GM12878 (cell line): ENCODE data around the gene NDOR1. TPM values are rescaled to one million over a fixed set of nuclear protein-coding genes. Genes with fewer than 3 reads are reported as not detected.

Experiments
- ATAC-seq: fragments of 200-7000 bp; cut with Tn5 transposase; 3 replicates; pipeline ENCODE4 v1.9.1; 2020; ENCODE audit warnings: mild to moderate bottlenecking, moderate library complexity
- BruUV-seq: library from RNA; stranded (reverse); fragments of 400-500 nt; replicated peaks from 2 replicates; lab custom pipeline; 2021; lab: Mats Ljungman, UMichigan
- CTCF ChIA-PET: fragments of 300-600 bp; sonication (Branson Sonifier 250); formaldehyde crosslinking; extraction: SDS; loops from one replicate; lab custom pipeline; 2021; ENCODE audit warnings: inconsistent platforms; lab: Yijun Ruan, JAX
- POLR2A ChIA-PET: fragments of 350-600 bp; formaldehyde crosslinking; extraction: SDS; loops from one replicate; lab custom pipeline; 2021; ENCODE audit warnings: inconsistent platforms; lab: Charles Lee
- RAD21 ChIA-PET: fragments of 300-600 bp; sonication (Branson Sonifier 250); formaldehyde crosslinking; loops from one replicate; lab custom pipeline; 2023; ENCODE audit warnings: antibody characterized with exemption; ENCODE audit not compliant: unreplicated experiment; lab: Charles Lee
- SMC1A ChIA-PET: fragments of 300-600 bp; sonication (Branson Sonifier 250); formaldehyde crosslinking; loops from one replicate; lab custom pipeline; 2023; ENCODE audit not compliant: unreplicated experiment, uncharacterized antibody; lab: Charles Lee
- DNase-seq: peaks from one replicate; pipeline ENCODE4 v3.0.0-alpha.2; 2011; ENCODE audit warnings: low read depth, low spot score
- FAIRE-seq: peaks from 3 replicates; lab custom pipeline; 2011; peaks lifted over from hg19 to GRCh38; lab: Jason Lieb, UNC
- H2AFZ ChIP-seq: 2 replicates; pipeline ENCODE4 v1.6.0; 2011; ENCODE audit warnings: low read depth, low read length, control low read depth; ENCODE audit not compliant: control insufficient read depth
- H3K27ac ChIP-seq: 2 replicates; pipeline ENCODE4 v1.5.1; 2011; ENCODE audit warnings: control low read depth; ENCODE audit not compliant: control insufficient read depth, insufficient read depth
- H3K27me3 ChIP-seq, 2 experiments: replicated peaks in 1 of 2; 2 replicates each; pipeline versions ENCODE4 v1.6.0 to v1.6.1; 2011; ENCODE audit warnings: low read length in 1 of 2; ENCODE audit not compliant: control insufficient read depth in 2 of 2, insufficient read depth in 2 of 2
- H3K36me3 ChIP-seq, 2 experiments: 2 replicates each; pipeline ENCODE4 v1.5.1; 2011; ENCODE audit warnings: low read length in 1 of 2; ENCODE audit not compliant: control insufficient read depth in 2 of 2, insufficient read depth in 2 of 2
- H3K4me1 ChIP-seq: 2 replicates; pipeline ENCODE4 v1.6.1; 2011; ENCODE audit warnings: mild to moderate bottlenecking, low read length, moderate library complexity, mixed read lengths; ENCODE audit not compliant: control insufficient read depth, insufficient read depth
- H3K4me2 ChIP-seq: 2 replicates; pipeline ENCODE4 v1.6.0; 2011; ENCODE audit warnings: control low read depth; ENCODE audit not compliant: control insufficient read depth, insufficient read depth
- H3K4me3 ChIP-seq: fragments of 200-600 bp; sonication (generic); 2 replicates; pipeline ENCODE4 v1.5.1; 2016
- H3K79me2 ChIP-seq: 2 replicates; pipeline ENCODE4 v1.6.0; 2011; ENCODE audit warnings: low read length; ENCODE audit not compliant: control insufficient read depth, insufficient read depth
- H3K9ac ChIP-seq: 2 replicates; pipeline ENCODE4 v1.8.0; 2011; ENCODE audit warnings: low read length, control low read depth, mixed read lengths; ENCODE audit not compliant: control insufficient read depth, insufficient read depth
- H3K9me3 ChIP-seq: replicated peaks from 3 replicates; pipeline ENCODE4 v1.5.1; 2011; ENCODE audit warnings: mild to moderate bottlenecking, low read length; ENCODE audit not compliant: control insufficient read depth, insufficient read depth
- H4K20me1 ChIP-seq: 2 replicates; pipeline ENCODE4 v1.6.0; 2011; ENCODE audit not compliant: control insufficient read depth, insufficient read depth
- CBX3 ChIP-seq: fragments of 200-600 bp; sonication (generic); IDR thresholded peaks from 2 replicates; pipeline ENCODE4 v1.6.1; 2016; ENCODE audit warnings: low read depth, borderline replicate concordance
- CREB1 ChIP-seq: IDR thresholded peaks from 2 replicates; pipeline ENCODE4 v1.6.1; 2012; ENCODE audit warnings: low read depth, mild to moderate bottlenecking, inconsistent platforms
- E2F8 ChIP-seq: fragments of 450-650 bp; IDR thresholded peaks from 2 replicates; pipeline ENCODE4 v1.6.1; 2018; ENCODE audit warnings: mild to moderate bottlenecking, low read depth, moderate library complexity; ENCODE audit not compliant: partially characterized antibody
- HDAC6 ChIP-seq: fragments of 200-600 bp; sonication (generic); IDR thresholded peaks from one replicate; pipeline ENCODE4 v1.8.0; 2017; ENCODE audit warnings: antibody characterized with exemption; ENCODE audit not compliant: unreplicated experiment
- IRF4 ChIP-seq: IDR thresholded peaks from 2 replicates; pipeline ENCODE4 v1.6.1; 2011; ENCODE audit warnings: low read depth, low read length
- JUND ChIP-seq: IDR thresholded peaks from 2 replicates; pipeline ENCODE4 v1.6.1; 2012; ENCODE audit warnings: low read depth, mild to moderate bottlenecking, low read length, improper control_type of control experiment, moderate library complexity
- KDM1A ChIP-seq: fragments of 200-600 bp; sonication (generic); IDR thresholded peaks from 2 replicates; pipeline ENCODE4 v1.6.1; 2016; ENCODE audit warnings: borderline replicate concordance
- MYC ChIP-seq: IDR thresholded peaks from 2 replicates; pipeline ENCODE4 v1.6.1; 2011; ENCODE audit warnings: mild to moderate bottlenecking, low read length, moderate library complexity, inconsistent platforms; ENCODE audit not compliant: insufficient read depth, insufficient replicate concordance, insufficient read length, severe bottlenecking
- NBN ChIP-seq: fragments of 450-650 bp; IDR thresholded peaks from 2 replicates; pipeline ENCODE4 v1.6.1; 2016
- NFYA ChIP-seq: IDR thresholded peaks from 2 replicates; pipeline ENCODE4 v1.6.1; 2011; ENCODE audit warnings: low read depth, mild to moderate bottlenecking, low read length, improper control_type of control experiment, borderline replicate concordance
- NR2F1 ChIP-seq: fragments of 450-650 bp; conservative IDR thresholded peaks from 2 replicates; pipeline ENCODE4 v1.6.1; 2017; ENCODE audit warnings: mild to moderate bottlenecking
- POLR2AphosphoS5 ChIP-seq: IDR thresholded peaks from 2 replicates; pipeline ENCODE4 v1.6.1; 2011; ENCODE audit warnings: mild to moderate bottlenecking, low read length, inconsistent platforms
- RCOR1 ChIP-seq: conservative IDR thresholded peaks from 2 replicates; pipeline ENCODE4 v1.6.1; 2012; ENCODE audit warnings: low read depth, low read length, improper control_type of control experiment
- TARDBP ChIP-seq: IDR thresholded peaks from 2 replicates; pipeline ENCODE4 v1.6.1; 2016; ENCODE audit warnings: borderline replicate concordance
- TCF3 ChIP-seq: IDR thresholded peaks from 2 replicates; pipeline ENCODE4 v1.6.1; 2012; ENCODE audit warnings: low read depth, mild to moderate bottlenecking, low read length, borderline replicate concordance; ENCODE audit not compliant: insufficient read depth
- ZSCAN29 ChIP-seq: fragments of 450-650 bp; IDR thresholded peaks from 2 replicates; pipeline ENCODE4 v1.6.1; 2017; ENCODE audit warnings: mild to moderate bottlenecking, moderate library complexity
- ZZZ3 ChIP-seq: IDR thresholded peaks from 2 replicates; pipeline ENCODE4 v1.6.1; 2011; ENCODE audit warnings: low read depth; ENCODE audit not compliant: control insufficient read depth, insufficient read length
- WGBS: methylation state at CpG from one replicate; pipeline ENCODE4 v1.1.6; 2016; ENCODE audit warnings: low lambda C conversion rate; ENCODE audit not compliant: insufficient replicate concordance, insufficient coverage; ENCODE audit errors: missing lambda C conversion rate; 5-methylcytosine and 5-hydroxymethylcytosine counted together
- in situ Hi-C: fragments of 300-500 bp; cut with MboI; formaldehyde crosslinking; loops from 9 replicates; pipeline ENCODE4 v1.14.3; 2018; ENCODE audit warnings: mixed read lengths
- intact Hi-C: fragments of 100-400 bp; cut with micrococcal nuclease; formaldehyde crosslinking; loops from one replicate; pipeline ENCODE4 v1.14.2; 2022; ENCODE audit not compliant: unreplicated experiment
- polyA plus RNA-seq, 11 experiments: library from polyadenylated mRNA; depleted of rRNA in 4 of 11; unstranded in 6 of 11; stranded (reverse) in 5 of 11; fragments of >200 nt; fragmentation: Nextera tagmentation in 4 of 11; fragmentation: Illumina TruSeq in 1 of 11; extraction: Ambion mirVana in 4 of 11; extraction: Trizol in 1 of 11; gene quantifications; 1 replicate in 1 of 11; 2 replicates in 10 of 11; pipeline versions ENCODE4 v1.2.1 to v1.2.3, GENCODE V29; 2011 to 2016; ENCODE audit warnings: inconsistent platforms in 2 of 11, missing spikeins in 2 of 11, low read depth in 1 of 11
- total RNA-seq, 4 experiments: library from RNA; depleted of rRNA in 3 of 4; stranded (reverse); fragments of >200 nt in 3 of 4; fragmentation: Illumina TruSeq in 1 of 4; extraction: Trizol in 1 of 4; gene quantifications; 2 replicates each; pipeline versions ENCODE4 v1.2.1 to v1.2.3, GENCODE V29; 2013 to 2021
- TF ChIP-seq, protein P1 (sequence below): fragments of 450-650 bp; IDR thresholded peaks from 2 replicates; pipeline ENCODE4 v1.6.1; 2017; ENCODE audit warnings: mild to moderate bottlenecking, moderate library complexity

The NDOR1 gene
- total and polyA plus RNA-seq, 10 of the 15 experiments (the other 5 are each of a cell fraction or from before 2014, with no cell fraction given), result 0.04 to 32.9 (median 11.1) TPM

GRCh38 chr9:137240318-137240840 lies 34.9 kb downstream of the NDOR1 start:
- peaks cover 4% of the 10 kb centered on the region; the same call in 1 of the 2 replicates for H4K20me1 ChIP-seq
- TSS peak; percentile 77 for BruUV-seq
- in situ Hi-C loops, result no loop called here
- WGBS, result under 1% methylated on average over 34 of the region's 58 CpGs
- ChIA-PET CTCF (interaction anchor here (0.6 to 5.3 kb wide), 13 partner anchors 12 to 205 kb away, joined by 3 to 52 read pairs (median 4); partner anchors contain the start of genes CYSRT1, NELFB, RNF208 and RNF224), SMC1A (interaction anchor here (0.7 to 1.7 kb wide), 6 partner anchors 13 to 154 kb away, joined by 3 to 6 read pairs (median 3); partner anchors contain the start of gene MAN1B1), POLR2A (interaction anchor here (0.5 to 9.2 kb wide), 29 partner anchors 10 to 361 kb away, joined by 3 to 112 read pairs (median 5); partner anchors contain the start of genes CYSRT1, EXD3, MAN1B1 and NELFB), RAD21 (interaction anchor here (0.9 to 2.2 kb wide), 12 partner anchors 14 to 122 kb away, joined by 3 to 13 read pairs (median 4); partner anchors contain the start of genes NELFB, NRARP, RNF208 and TPRN)
- H3K27me3 ChIP-seq, result no peaks in the 10 kb centered on the region
- H3K4me2 ChIP-seq, result peak overlapping the region; percentile 77
- H3K4me1 ChIP-seq, result peaks cover 42% of the 10 kb centered on the region
- ATAC-seq (peak; percentile 61), DNase-seq (no peak), FAIRE-seq (no peak)
- peaks cover 30% of the 10 kb centered on the region for H3K79me2 ChIP-seq
- H3K36me3 ChIP-seq, result peaks cover 8 to 14% of the 10 kb centered on the region in 2 experiments
- peak overlapping the region; percentile 83 for H3K27ac ChIP-seq
- H3K9me3 ChIP-seq, result no peaks in the 10 kb centered on the region
- intact Hi-C loops, result no loop called here
- H3K4me3 ChIP-seq, result peak overlapping the region; percentile 76
- H2AFZ ChIP-seq, result peak overlapping the region; percentile 75
- peak overlapping the region; percentile 68 for H3K9ac ChIP-seq
- no peak for TF ChIP-seq RCOR1
- TF ChIP-seq NR2F1, result peak; percentile 91
- TF ChIP-seq HDAC6, result peak; percentile 72
- no peak for TF ChIP-seq E2F8
- TF ChIP-seq ZSCAN29, result no peak
- TF ChIP-seq, protein P1, sequence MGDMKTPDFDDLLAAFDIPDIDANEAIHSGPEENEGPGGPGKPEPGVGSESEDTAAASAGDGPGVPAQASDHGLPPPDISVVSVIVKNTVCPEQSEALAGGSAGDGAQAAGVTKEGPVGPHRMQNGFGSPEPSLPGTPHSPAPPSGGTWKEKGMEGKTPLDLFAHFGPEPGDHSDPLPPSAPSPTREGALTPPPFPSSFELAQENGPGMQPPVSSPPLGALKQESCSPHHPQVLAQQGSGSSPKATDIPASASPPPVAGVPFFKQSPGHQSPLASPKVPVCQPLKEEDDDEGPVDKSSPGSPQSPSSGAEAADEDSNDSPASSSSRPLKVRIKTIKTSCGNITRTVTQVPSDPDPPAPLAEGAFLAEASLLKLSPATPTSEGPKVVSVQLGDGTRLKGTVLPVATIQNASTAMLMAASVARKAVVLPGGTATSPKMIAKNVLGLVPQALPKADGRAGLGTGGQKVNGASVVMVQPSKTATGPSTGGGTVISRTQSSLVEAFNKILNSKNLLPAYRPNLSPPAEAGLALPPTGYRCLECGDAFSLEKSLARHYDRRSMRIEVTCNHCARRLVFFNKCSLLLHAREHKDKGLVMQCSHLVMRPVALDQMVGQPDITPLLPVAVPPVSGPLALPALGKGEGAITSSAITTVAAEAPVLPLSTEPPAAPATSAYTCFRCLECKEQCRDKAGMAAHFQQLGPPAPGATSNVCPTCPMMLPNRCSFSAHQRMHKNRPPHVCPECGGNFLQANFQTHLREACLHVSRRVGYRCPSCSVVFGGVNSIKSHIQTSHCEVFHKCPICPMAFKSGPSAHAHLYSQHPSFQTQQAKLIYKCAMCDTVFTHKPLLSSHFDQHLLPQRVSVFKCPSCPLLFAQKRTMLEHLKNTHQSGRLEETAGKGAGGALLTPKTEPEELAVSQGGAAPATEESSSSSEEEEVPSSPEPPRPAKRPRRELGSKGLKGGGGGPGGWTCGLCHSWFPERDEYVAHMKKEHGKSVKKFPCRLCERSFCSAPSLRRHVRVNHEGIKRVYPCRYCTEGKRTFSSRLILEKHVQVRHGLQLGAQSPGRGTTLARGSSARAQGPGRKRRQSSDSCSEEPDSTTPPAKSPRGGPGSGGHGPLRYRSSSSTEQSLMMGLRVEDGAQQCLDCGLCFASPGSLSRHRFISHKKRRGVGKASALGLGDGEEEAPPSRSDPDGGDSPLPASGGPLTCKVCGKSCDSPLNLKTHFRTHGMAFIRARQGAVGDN, result peak; percentile 82
- TF ChIP-seq POLR2AphosphoS5, result no peak; the same call in 1 of the 2 replicates
- TF ChIP-seq TCF3, result no peak
- 0 out of 2 replicates have a peak, but pooled peaks have one; percentile 19 for TF ChIP-seq TARDBP
- no peak for TF ChIP-seq CREB1
- no peak for TF ChIP-seq CBX3
- TF ChIP-seq MYC, result peak; percentile 91
- TF ChIP-seq NFYA, result no peak
- no peak for TF ChIP-seq IRF4
- peak; percentile 20 for TF ChIP-seq NBN
- TF ChIP-seq KDM1A, result no peak
- TF ChIP-seq ZZZ3, result no peak
- TF ChIP-seq JUND, result no peak
